Neural cell (in vitro differentiated cells): ENCODE measurements around the gene EIF2A. TPM values are rescaled to one million over a fixed set of nuclear protein-coding genes. Genes with fewer than 3 reads are reported as not detected.
A peak's percentile ranks its signal among the peaks of the same experiment; 100 is the strongest.

Experiments
- H2AFZ ChIP-seq: fragments of 200-600, 300-800 bp; sonication (generic), shearing (Covaris generic); 2 replicates; pipeline ENCODE4 v1.6.0; 2014; ENCODE audit warnings: low read depth, mild to moderate bottlenecking, antibody characterized with exemption, low read length, moderate library complexity
- H3F3A ChIP-seq: fragments of 200-600 bp; shearing (Covaris generic); 2 replicates; pipeline ENCODE4 v1.6.1; 2016; ENCODE audit warnings: mild to moderate bottlenecking, moderate library complexity, mixed read lengths, antibody characterized with exemption, low read length; ENCODE audit not compliant: insufficient read depth, poor library complexity, severe bottlenecking
- H3K27ac ChIP-seq: fragments of 200-600, 300-800 bp; sonication (generic), shearing (Covaris generic); 2 replicates; pipeline ENCODE4 v1.5.1; 2014; ENCODE audit warnings: mild to moderate bottlenecking, low read length, moderate library complexity
- H3K27me3 ChIP-seq: fragments of 300-800, 200-600 bp; sonication (generic), shearing (Covaris generic); 2 replicates; pipeline ENCODE4 v1.6.0; 2014; ENCODE audit warnings: mild to moderate bottlenecking, low read depth, low read length, moderate library complexity; ENCODE audit not compliant: insufficient read depth
- H3K36me3 ChIP-seq: fragments of 300-800, 200-600 bp; sonication (generic), shearing (Covaris generic); 2 replicates; pipeline ENCODE4 v1.5.1; 2014; ENCODE audit warnings: mild to moderate bottlenecking, antibody characterized with exemption, low read length, moderate library complexity; ENCODE audit not compliant: insufficient read depth
- H3K4me2 ChIP-seq: fragments of 300-800, 200-600 bp; sonication (generic), shearing (Covaris generic); 2 replicates; pipeline ENCODE4 v1.6.0; 2014; ENCODE audit warnings: mild to moderate bottlenecking, low read length
- H3K4me3 ChIP-seq: fragments of 300-800, 200-600 bp; sonication (generic), shearing (Covaris generic); 2 replicates; pipeline ENCODE4 v1.5.1; 2014; ENCODE audit warnings: mild to moderate bottlenecking, low read length, moderate library complexity
- H3K79me2 ChIP-seq: fragments of 200-600 bp; shearing (Covaris generic); replicated peaks from 2 replicates; pipeline ENCODE4 v1.6.0; 2014; ENCODE audit warnings: mild to moderate bottlenecking, low read length, moderate library complexity; ENCODE audit not compliant: insufficient read depth
- H3K9ac ChIP-seq: fragments of 300-800, 200-600 bp; sonication (generic), shearing (Covaris generic); 2 replicates; pipeline ENCODE4 v1.6.1; 2016; ENCODE audit warnings: mild to moderate bottlenecking, low read length, mixed read lengths
- H3K9me2 ChIP-seq: fragments of 200-600 bp; shearing (Covaris generic); 2 replicates; pipeline ENCODE4 v1.6.1; 2016; ENCODE audit warnings: mild to moderate bottlenecking, low read length, mixed read lengths; ENCODE audit not compliant: insufficient read depth
- H3K9me3 ChIP-seq: fragments of 200-600, 300-800 bp; sonication (generic), shearing (Covaris generic); 2 replicates; pipeline ENCODE4 v1.6.1; 2016; ENCODE audit warnings: mild to moderate bottlenecking, mixed run types, low read length, moderate library complexity, mixed read lengths
- H4K20me1 ChIP-seq: fragments of 200-600 bp; shearing (Covaris generic); 2 replicates; pipeline ENCODE4 v1.6.1; 2016; ENCODE audit warnings: mild to moderate bottlenecking, mixed run types; ENCODE audit not compliant: insufficient read depth
- CTCF ChIP-seq: fragments of 450-650 bp; IDR thresholded peaks from 2 replicates; pipeline ENCODE4 v1.5.1; 2014; ENCODE audit warnings: antibody characterized with exemption, mild to moderate bottlenecking, moderate library complexity; ENCODE audit not compliant: poor library complexity, severe bottlenecking
- EP300 ChIP-seq: fragments of 450-650 bp; conservative IDR thresholded peaks from 2 replicates; pipeline ENCODE4 v1.6.1; 2014; ENCODE audit warnings: antibody characterized with exemption, mild to moderate bottlenecking, moderate library complexity; ENCODE audit not compliant: poor library complexity, severe bottlenecking
- EZH2 ChIP-seq: fragments of 200-600, 300-800 bp; shearing (Covaris generic), sonication (generic); IDR thresholded peaks from 2 replicates; pipeline ENCODE4 v1.6.1; 2014; ENCODE audit warnings: antibody characterized with exemption, low read length, borderline replicate concordance, mild to moderate bottlenecking; ENCODE audit not compliant: insufficient read depth, poor library complexity, severe bottlenecking
- MXI1 ChIP-seq: fragments of 450-650 bp; conservative IDR thresholded peaks from 2 replicates; pipeline ENCODE4 v1.6.1; 2014; ENCODE audit warnings: antibody characterized with exemption, mild to moderate bottlenecking; ENCODE audit not compliant: poor library complexity, severe bottlenecking
- POLR2AphosphoS5 ChIP-seq: IDR thresholded peaks from 2 replicates; pipeline ENCODE4 v1.6.1; 2012
- RAD21 ChIP-seq: fragments of 450-650 bp; conservative IDR thresholded peaks from 2 replicates; pipeline ENCODE4 v1.6.1; 2014; ENCODE audit warnings: antibody characterized with exemption, mild to moderate bottlenecking, moderate library complexity
- REST ChIP-seq: IDR thresholded peaks from 2 replicates; pipeline ENCODE4 v1.6.1; 2012; ENCODE audit warnings: borderline replicate concordance
- SMC3 ChIP-seq: fragments of 450-650 bp; conservative IDR thresholded peaks from 2 replicates; pipeline ENCODE4 v1.6.1; 2014; ENCODE audit warnings: antibody characterized with exemption, mild to moderate bottlenecking, moderate library complexity; ENCODE audit not compliant: poor library complexity
- TAF1 ChIP-seq: IDR thresholded peaks from 2 replicates; pipeline ENCODE4 v1.6.1; 2012; ENCODE audit warnings: low read depth
- polyA plus RNA-seq: library from polyadenylated mRNA; depleted of rRNA; stranded (reverse); fragments of >200 nt; gene quantifications from 2 replicates; pipeline ENCODE4 v1.2.3, GENCODE V29; 2014

Gene EIF2A
- polyA plus RNA-seq, 1 donor from 2014 or later, result 82.6 TPM

GRCh38 chr3:150609988-150610387, 63.4 kb downstream of the EIF2A start:
- Histone ChIP-seq H2AFZ (no peak overlapping the region), H3K9ac (no peak overlapping the region), H3K27ac (no peak overlapping the region), H4K20me1 (no peaks in the 10 kb centered on the region), H3K36me3 (no peaks in the 10 kb centered on the region), H3K4me3 (no peak overlapping the region), H3F3A (no peaks in the 10 kb centered on the region), H3K9me3 (no peaks in the 10 kb centered on the region), H3K27me3 (no peaks in the 10 kb centered on the region), H3K79me2 (peaks cover 88% of the 10 kb centered on the region), H3K9me2 (no peaks in the 10 kb centered on the region), H3K4me2 (no peak overlapping the region)
- TF ChIP-seq POLR2AphosphoS5, result no peak
- TF ChIP-seq SMC3, result no peak
- no peak for TF ChIP-seq CTCF
- TF ChIP-seq EZH2, result no peak
- TF ChIP-seq RAD21, result no peak
- TF ChIP-seq MXI1, result no peak
- no peak for TF ChIP-seq TAF1
- no peak for TF ChIP-seq REST
- TF ChIP-seq EP300, result no peak

- H3K9me3 ChIP-seq, result no peaks in the 10 kb centered on the region
- no peak for TF ChIP-seq POLR2AphosphoS5
- TF ChIP-seq SMC3, result no peak
- no peak for TF ChIP-seq TAF1
- TF ChIP-seq REST, result no peak
- no peak for TF ChIP-seq MXI1
- no peak for TF ChIP-seq RAD21
- no peak for TF ChIP-seq EP300
- no peak for TF ChIP-seq EZH2
- TF ChIP-seq CTCF, result no peak
- H3K9me2 ChIP-seq, result no peaks in the 10 kb centered on the region
- H3K4me2 ChIP-seq, result no peak overlapping the region
- H4K20me1 ChIP-seq, result no peaks in the 10 kb centered on the region
- peaks cover 80% of the 10 kb centered on the region for H3K79me2 ChIP-seq
- H3K9ac ChIP-seq, result no peak overlapping the region
- H2AFZ ChIP-seq, result no peak overlapping the region
- no peaks in the 10 kb centered on the region for H3K36me3 ChIP-seq
- H3K4me3 ChIP-seq, result peak overlapping the region; percentile 21
- no peaks in the 10 kb centered on the region for H3K27me3 ChIP-seq
- no peaks in the 10 kb centered on the region for H3F3A ChIP-seq
- H3K27ac ChIP-seq, result no peak overlapping the region
These were observed 64.2 kb downstream of the EIF2A start for GRCh38 chr3:150610785-150611184.
